CD14-positive monocyte (primary cell): ENCODE data around the gene SLC26A1. TPM values are rescaled to one million over a fixed set of nuclear protein-coding genes. Genes with fewer than 3 reads are reported as not detected.

Source experiments
- DNase-seq, 3 donors: peaks; one replicate each; pipeline ENCODE4 v3.0.0-alpha.2; 2011 to 2022
- H2AFZ ChIP-seq: 2 replicates; pipeline ENCODE4 v1.6.0; 2012; ENCODE audit warnings: mild to moderate bottlenecking, low read depth, low read length, inconsistent platforms; ENCODE audit not compliant: insufficient read depth, poor library complexity, severe bottlenecking
- H3K27ac ChIP-seq, 2 donors: 1 replicate in 1 of 2; 2 replicates in 1 of 2; pipeline ENCODE4 v1.5.1; 2012 to 2013; ENCODE audit warnings: low read length in 2 of 2, control low read depth in 1 of 2, inconsistent platforms in 1 of 2, low read depth in 1 of 2, mild to moderate bottlenecking in 1 of 2
- H3K27me3 ChIP-seq, 2 donors: one replicate each; pipeline versions ENCODE4 v1.6.0 to v1.6.1; 2011 to 2013; ENCODE audit warnings: low read length in 2 of 2; ENCODE audit not compliant: control insufficient read depth in 2 of 2, insufficient read depth in 2 of 2
- H3K36me3 ChIP-seq, 2 donors: replicated peaks in 1 of 2; 1 replicate in 1 of 2; 2 replicates in 1 of 2; pipeline versions ENCODE4 v1.5.1 to v1.6.1; 2012 to 2013; ENCODE audit warnings: low read length in 2 of 2, control low read depth in 1 of 2, inconsistent platforms in 1 of 2, mild to moderate bottlenecking in 1 of 2; ENCODE audit not compliant: insufficient read depth in 2 of 2, control insufficient read depth in 1 of 2
- H3K4me1 ChIP-seq, 2 donors: 1 replicate in 1 of 2; 2 replicates in 1 of 2; pipeline versions ENCODE4 v1.5.1 to v1.6.1; 2012 to 2013; ENCODE audit warnings: low read length in 2 of 2, control low read depth in 1 of 2, inconsistent platforms in 1 of 2, mild to moderate bottlenecking in 1 of 2, moderate library complexity in 1 of 2; ENCODE audit not compliant: insufficient read depth in 2 of 2, control insufficient read depth in 1 of 2
- H3K4me2 ChIP-seq: replicated peaks from 2 replicates; pipeline ENCODE3; 2012; ENCODE audit warnings: low read length, moderate library complexity, mild to moderate bottlenecking; ENCODE audit not compliant: poor library complexity, severe bottlenecking; ENCODE audit errors: extremely low read depth
- H3K4me3 ChIP-seq, 3 experiments: fragments of 200-600 bp in 1 of 3; sonication (generic) in 1 of 3; replicated peaks in 1 of 3; 1 replicate in 2 of 3; 2 replicates in 1 of 3; pipeline ENCODE4 v1.5.1; 2011 to 2013; ENCODE audit warnings: low read length in 3 of 3, mild to moderate bottlenecking in 3 of 3, control low read depth in 2 of 3, low read depth in 2 of 3, inconsistent platforms in 1 of 3, moderate library complexity in 1 of 3
- H3K79me2 ChIP-seq: 2 replicates; pipeline ENCODE4 v1.6.0; 2012; ENCODE audit warnings: mild to moderate bottlenecking, control low read depth, inconsistent platforms, low read length, moderate library complexity; ENCODE audit not compliant: insufficient read depth
- H3K9ac ChIP-seq: 2 replicates; pipeline ENCODE4 v1.6.0; 2017; ENCODE audit warnings: low read length, mild to moderate bottlenecking; ENCODE audit not compliant: insufficient read depth, poor library complexity, severe bottlenecking
- H3K9me3 ChIP-seq, 2 donors: replicated peaks in 1 of 2; 1 replicate in 1 of 2; 2 replicates in 1 of 2; pipeline versions ENCODE4 v1.5.1 to v1.6.1; 2012 to 2013; ENCODE audit warnings: low read length in 2 of 2, control low read depth in 1 of 2; ENCODE audit not compliant: control insufficient read depth in 1 of 2, insufficient read depth in 1 of 2
- H4K20me1 ChIP-seq: 2 replicates; pipeline ENCODE4 v1.6.0; 2012; ENCODE audit warnings: mild to moderate bottlenecking, low read length, control low read depth, moderate library complexity; ENCODE audit not compliant: insufficient read depth
- H3K27ac Mint-ChIP-seq, 7 donors: one replicate each; pipeline ENCODE4 v1.8.0; 2020; ENCODE audit warnings: mild to moderate bottlenecking in 7 of 7, mixed read lengths in 7 of 7, moderate library complexity in 6 of 7, inconsistent platforms in 2 of 7
- H3K27me3 Mint-ChIP-seq, 3 donors: one replicate each; pipeline ENCODE4 v1.8.0; 2021 to 2022; ENCODE audit warnings: low read depth in 3 of 3, mild to moderate bottlenecking in 3 of 3, mixed read lengths in 3 of 3, moderate library complexity in 3 of 3, inconsistent platforms in 1 of 3
- H3K36me3 Mint-ChIP-seq, 2 donors: one replicate each; pipeline ENCODE4 v1.8.0; 2020; ENCODE audit warnings: mixed read lengths in 2 of 2, inconsistent platforms in 1 of 2, mild to moderate bottlenecking in 1 of 2
- H3K4me1 Mint-ChIP-seq: one replicate; pipeline ENCODE4 v1.8.0; 2020; ENCODE audit warnings: mild to moderate bottlenecking, mixed read lengths
- H3K4me3 Mint-ChIP-seq, 2 donors: one replicate each; pipeline ENCODE4 v1.8.0; 2020; ENCODE audit warnings: mild to moderate bottlenecking in 2 of 2, mixed read lengths in 2 of 2, moderate library complexity in 1 of 2
- H3K9me3 Mint-ChIP-seq, 7 donors: one replicate each; pipeline ENCODE4 v1.8.0; 2020 to 2022; ENCODE audit warnings: mixed read lengths in 7 of 7, mild to moderate bottlenecking in 6 of 7, moderate library complexity in 6 of 7, inconsistent platforms in 2 of 7
- CTCF ChIP-seq: fragments of 200-600 bp; IDR thresholded peaks from one replicate; pipeline ENCODE4 v1.8.0; 2022; ENCODE audit warnings: antibody characterized with exemption, mild to moderate bottlenecking
- WGBS: methylation state at CpG from one replicate; pipeline ENCODE4 v1.1.5; 2013; ENCODE audit warnings: missing lambda C conversion rate; ENCODE audit not compliant: insufficient coverage; 5-methylcytosine and 5-hydroxymethylcytosine counted together
- intact Hi-C, 2 donors: fragments of 100-400 bp; cut with micrococcal nuclease; formaldehyde crosslinking; loops; one replicate each; pipeline versions ENCODE4 v1.15.0 to v1.15.1; 2023
- polyA plus RNA-seq, 3 donors: library from polyadenylated mRNA; depleted of rRNA in 1 of 3; unstranded in 2 of 3; stranded (reverse) in 1 of 3; fragments of 300-500 nt in 2 of 3; fragments of >200 nt in 1 of 3; fragmentation: Illumina TruSeq in 2 of 3; gene quantifications; 1 replicate in 2 of 3; 2 replicates in 1 of 3; pipeline ENCODE4 v1.2.3, GENCODE V29; 2012 to 2021

The SLC26A1 gene
- polyA plus RNA-seq, 3 donors: 0.16 to 0.37 (median 0.18) TPM

- no peaks in the 10 kb centered on the region for H3K27me3 ChIP-seq
- Mint-ChIP-seq H3K4me1 (no peaks in the 10 kb centered on the region), H3K4me3 (no peak overlapping the region), H3K9me3 (no peaks in the 10 kb centered on the region), H3K27ac (no peak overlapping the region), H3K36me3 (no peaks in the 10 kb centered on the region), H3K27me3 (peaks cover 4 to 17% (median 5%) of the 10 kb centered on the region in 3 donors)
- no peaks in the 10 kb centered on the region for H3K4me1 ChIP-seq
- H3K36me3 ChIP-seq: no peaks in the 10 kb centered on the region
- no peak for DNase-seq
- no peak overlapping the region for H2AFZ ChIP-seq
- TF ChIP-seq CTCF: no peak
- WGBS: 73% methylated on average over 37 of the region's 37 CpGs
- H3K27ac ChIP-seq: no peak overlapping the region
- no peaks in the 10 kb centered on the region for H3K79me2 ChIP-seq
- intact Hi-C loops: no loop called here
- no peaks in the 10 kb centered on the region for H4K20me1 ChIP-seq
- H3K9ac ChIP-seq: no peak overlapping the region
- no peak overlapping the region for H3K4me3 ChIP-seq
- H3K9me3 ChIP-seq: no peaks in the 10 kb centered on the region
- no peak overlapping the region for H3K4me2 ChIP-seq
Observed at GRCh38 chr4:1031956-1032795, 39.0 kb upstream of the SLC26A1 start.

- H3K27ac ChIP-seq: no peak overlapping the region
- H3K4me2 ChIP-seq: no peak overlapping the region
- TF ChIP-seq CTCF: no peak
- H3K4me1 ChIP-seq: no peaks in the 10 kb centered on the region
- no peak overlapping the region for H2AFZ ChIP-seq
- no peaks in the 10 kb centered on the region for H3K9me3 Mint-ChIP-seq
- H3K4me3 ChIP-seq: no peak overlapping the region
- peaks cover 5 to 18% (median 5%) of the 10 kb centered on the region in 3 donors for H3K27me3 Mint-ChIP-seq
- DNase-seq: no peak
- H3K36me3 ChIP-seq: no peaks in the 10 kb centered on the region
- no peaks in the 10 kb centered on the region for H3K9me3 ChIP-seq
- H3K79me2 ChIP-seq: no peaks in the 10 kb centered on the region
- H3K36me3 Mint-ChIP-seq: no peaks in the 10 kb centered on the region
- no peak overlapping the region for H3K9ac ChIP-seq
- no peak overlapping the region for H3K4me3 Mint-ChIP-seq
- H3K27me3 ChIP-seq: no peaks in the 10 kb centered on the region
- no peak overlapping the region for H3K27ac Mint-ChIP-seq
- H4K20me1 ChIP-seq: no peaks in the 10 kb centered on the region
- no peaks in the 10 kb centered on the region for H3K4me1 Mint-ChIP-seq
- intact Hi-C loops: no loop called here
- 88% methylated on average over 8 of the region's 8 CpGs for WGBS
Observed at GRCh38 chr4:1031346-1031745, 38.1 kb upstream of the SLC26A1 start.
